ENCODE results near the gene GNAZ. TPM values are rescaled to one million over a fixed set of nuclear protein-coding genes. Genes with fewer than 3 reads are reported as not detected.

Gene GNAZ
- total and polyA plus RNA-seq, 12 donors, result 3.0 to 70.8 (median 9.4) TPM

DNA sequence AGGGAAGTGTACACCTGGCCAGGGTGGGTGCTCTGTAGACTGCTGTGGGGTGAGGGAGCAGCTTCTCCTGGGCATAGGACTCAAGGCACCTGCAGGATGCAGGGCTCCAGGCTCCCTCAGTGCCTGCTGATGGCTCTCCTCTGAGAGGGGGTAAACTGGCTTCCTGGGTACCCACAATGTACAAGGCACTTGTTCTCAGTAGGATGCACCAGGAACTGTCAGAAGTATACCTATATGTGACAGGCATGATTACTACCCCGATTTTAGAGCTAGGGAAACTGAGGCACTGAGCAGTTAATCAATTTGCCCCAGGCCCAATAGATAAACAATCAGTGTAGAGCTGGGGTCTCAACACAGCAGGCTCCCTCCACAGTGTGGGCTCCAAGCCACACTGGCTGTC, 31.4 kb upstream of the GNAZ start:
- H3K4me1 ChIP-seq (replicated peaks in 1 of 2), result peaks cover 0 to 7% of the 10 kb centered on the region in 2 donors
- WGBS, 4 donors, result 79 to 89% (median 85%) methylated on average over 1 of the region's 1 CpG
- TF ChIP-seq POLR2A (IDR thresholded peaks at IDR 0.05), result no peak
- TF ChIP-seq, protein P1, sequence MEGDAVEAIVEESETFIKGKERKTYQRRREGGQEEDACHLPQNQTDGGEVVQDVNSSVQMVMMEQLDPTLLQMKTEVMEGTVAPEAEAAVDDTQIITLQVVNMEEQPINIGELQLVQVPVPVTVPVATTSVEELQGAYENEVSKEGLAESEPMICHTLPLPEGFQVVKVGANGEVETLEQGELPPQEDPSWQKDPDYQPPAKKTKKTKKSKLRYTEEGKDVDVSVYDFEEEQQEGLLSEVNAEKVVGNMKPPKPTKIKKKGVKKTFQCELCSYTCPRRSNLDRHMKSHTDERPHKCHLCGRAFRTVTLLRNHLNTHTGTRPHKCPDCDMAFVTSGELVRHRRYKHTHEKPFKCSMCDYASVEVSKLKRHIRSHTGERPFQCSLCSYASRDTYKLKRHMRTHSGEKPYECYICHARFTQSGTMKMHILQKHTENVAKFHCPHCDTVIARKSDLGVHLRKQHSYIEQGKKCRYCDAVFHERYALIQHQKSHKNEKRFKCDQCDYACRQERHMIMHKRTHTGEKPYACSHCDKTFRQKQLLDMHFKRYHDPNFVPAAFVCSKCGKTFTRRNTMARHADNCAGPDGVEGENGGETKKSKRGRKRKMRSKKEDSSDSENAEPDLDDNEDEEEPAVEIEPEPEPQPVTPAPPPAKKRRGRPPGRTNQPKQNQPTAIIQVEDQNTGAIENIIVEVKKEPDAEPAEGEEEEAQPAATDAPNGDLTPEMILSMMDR (IDR thresholded peaks at IDR 0.05), result no peak
- no peaks in the 10 kb centered on the region for H3K27me3 ChIP-seq
- H3K9me3 ChIP-seq (replicated peaks in 1 of 3), result peaks cover 0 to 6% (median 0%) of the 10 kb centered on the region in 3 donors
- no peak for DNase-seq
- H3K36me3 ChIP-seq (replicated peaks in 1 of 2), result no peaks in the 10 kb centered on the region
- no peak overlapping the region for H3K27ac ChIP-seq
- intact Hi-C loops (cut with DNase I), result no loop called here
- no peak overlapping the region for H3K4me3 ChIP-seq

DNA sequence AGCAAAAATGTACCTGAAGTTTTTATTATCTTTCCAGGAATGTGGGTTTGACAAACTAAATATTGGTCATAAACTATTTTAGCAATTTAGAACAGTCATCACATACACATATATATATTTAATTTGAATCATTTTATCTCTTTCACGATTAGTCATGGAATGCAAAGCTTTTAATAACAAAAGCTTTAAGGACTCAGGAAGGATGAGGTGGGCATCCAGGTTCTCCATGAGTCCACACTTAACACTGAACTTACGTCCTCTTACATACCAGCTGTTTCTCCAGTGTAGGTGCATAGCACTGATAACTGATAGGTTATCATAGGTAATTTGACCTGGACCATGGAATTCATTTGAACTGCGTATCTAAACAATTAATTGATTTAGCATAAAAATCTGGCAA, 28.1 kb upstream of the GNAZ start:
- intact Hi-C loops (cut with DNase I), result no loop called here
- no peaks in the 10 kb centered on the region for H3K4me1 ChIP-seq (replicated peaks in 1 of 2)
- no peaks in the 10 kb centered on the region for H3K36me3 ChIP-seq (replicated peaks in 1 of 2)
- peaks cover 0 to 6% (median 0%) of the 10 kb centered on the region in 3 donors for H3K9me3 ChIP-seq (replicated peaks in 1 of 3)
- no peak for DNase-seq
- 79 to 90% (median 84%) methylated on average over 3 of the region's 3 CpGs for WGBS, 4 donors
- H3K27ac ChIP-seq, result no peak overlapping the region
- no peaks in the 10 kb centered on the region for H3K27me3 ChIP-seq
- TF ChIP-seq POLR2A (IDR thresholded peaks at IDR 0.05), result no peak
- no peak overlapping the region for H3K4me3 ChIP-seq

DNA sequence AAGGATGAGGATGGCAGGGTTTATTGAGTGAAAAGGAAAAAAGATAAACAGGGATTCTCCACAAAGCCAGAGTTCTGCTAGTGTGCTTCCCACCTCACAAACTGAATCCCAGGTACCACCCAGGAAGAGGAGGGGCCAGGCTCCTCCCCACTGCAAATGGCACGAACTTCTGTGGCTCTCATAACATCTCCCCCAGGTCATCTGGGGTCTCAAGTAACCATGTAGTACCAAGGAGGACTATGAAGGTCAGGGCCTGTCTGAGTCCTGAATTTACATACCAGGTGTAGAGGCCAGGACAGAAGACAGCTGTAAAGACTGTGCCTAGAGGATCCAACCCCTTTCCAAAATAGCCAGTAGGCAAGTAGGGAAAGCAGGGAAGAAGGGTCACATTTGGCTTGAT, 25.7 kb upstream of the GNAZ start:
- intact Hi-C loops (cut with DNase I), result no loop called here
- no peak for DNase-seq
- Histone ChIP-seq H3K27ac (no peak overlapping the region), H3K27me3 (no peaks in the 10 kb centered on the region), H3K4me1 (replicated peaks in 1 of 2) (no peaks in the 10 kb centered on the region), H3K4me3 (no peak overlapping the region), H3K9me3 (replicated peaks in 1 of 3) (peaks cover 0 to 6% (median 0%) of the 10 kb centered on the region in 3 donors), H3K36me3 (replicated peaks in 1 of 2) (no peaks in the 10 kb centered on the region)
- WGBS, 4 donors, result 30 to 50% (median 39%) methylated on average over 1 of the region's 1 CpG
- TF ChIP-seq, protein P1 (IDR thresholded peaks at IDR 0.05), result no peak

DNA sequence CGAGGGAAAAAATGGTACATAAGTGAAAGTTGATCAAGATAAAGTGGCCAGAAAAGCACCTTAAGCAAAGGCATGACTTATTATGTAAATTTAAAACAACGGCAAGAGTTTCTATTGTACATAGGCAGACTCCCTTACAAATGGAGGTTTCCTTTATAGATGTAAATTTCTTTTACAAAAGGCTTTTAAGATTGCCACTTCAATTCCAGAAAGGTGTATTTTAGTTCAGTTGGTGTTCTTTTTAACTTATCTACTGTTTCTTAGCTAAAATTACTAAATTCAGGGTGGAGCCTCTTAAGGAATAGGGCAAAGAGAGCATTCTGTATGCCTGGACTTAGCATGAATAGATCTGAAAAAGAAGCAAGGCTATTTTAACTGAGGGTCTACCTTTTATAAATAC, 24.9 kb upstream of the GNAZ start:
- no peak for TF ChIP-seq POLR2A (IDR thresholded peaks at IDR 0.05)
- TF ChIP-seq, protein P1 (IDR thresholded peaks at IDR 0.05), result no peak
- intact Hi-C loops (cut with DNase I), result no loop called here
- H3K9me3 ChIP-seq (replicated peaks in 1 of 3), result peaks cover 0 to 6% (median 0%) of the 10 kb centered on the region in 3 donors
- H3K4me1 ChIP-seq (replicated peaks in 1 of 2), result no peaks in the 10 kb centered on the region
- no peak overlapping the region for H3K4me3 ChIP-seq
- 56 to 66% (median 58%) methylated on average over 2 of the region's 2 CpGs for WGBS, 4 donors
- no peak overlapping the region for H3K27ac ChIP-seq
- no peak for DNase-seq
- no peaks in the 10 kb centered on the region for H3K27me3 ChIP-seq
- no peaks in the 10 kb centered on the region for H3K36me3 ChIP-seq (replicated peaks in 1 of 2)

DNA sequence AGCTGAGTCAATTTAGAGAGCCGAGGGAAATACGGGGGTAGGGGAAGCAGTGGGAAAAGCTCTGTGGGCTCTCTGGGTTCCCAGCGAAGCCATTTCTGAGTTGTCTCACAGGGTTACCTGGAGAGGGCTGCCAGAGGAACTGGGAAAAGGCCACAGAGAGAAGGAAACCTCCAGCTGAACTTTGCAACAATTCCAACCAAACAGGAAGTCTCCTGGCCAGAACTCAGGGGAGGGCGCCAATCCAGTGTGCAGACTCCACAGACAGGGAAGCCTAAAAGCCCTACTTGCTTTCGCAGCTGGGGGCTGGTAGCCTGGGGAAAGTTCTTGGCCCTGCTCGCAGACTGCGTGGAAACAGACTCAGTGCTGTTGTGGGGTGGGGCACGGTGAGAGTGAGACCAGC, 23.1 kb upstream of the GNAZ start:
- peaks cover 0 to 6% (median 0%) of the 10 kb centered on the region in 3 donors for H3K9me3 ChIP-seq (replicated peaks in 1 of 3)
- intact Hi-C loops (cut with DNase I), result no loop called here
- peak in 1 of 7 donors; percentile 36 for DNase-seq
- WGBS, 4 donors, result 70 to 86% (median 84%) methylated on average over 6 to 8 of the region's 8 CpGs
- H3K27ac ChIP-seq, result no peak overlapping the region
- H3K27me3 ChIP-seq, result no peaks in the 10 kb centered on the region
- no peaks in the 10 kb centered on the region for H3K36me3 ChIP-seq (replicated peaks in 1 of 2)
- no peaks in the 10 kb centered on the region for H3K4me1 ChIP-seq (replicated peaks in 1 of 2)
- no peak for TF ChIP-seq POLR2A (IDR thresholded peaks at IDR 0.05)
- TF ChIP-seq, protein P1 (IDR thresholded peaks at IDR 0.05), result no peak
- H3K4me3 ChIP-seq, result no peak overlapping the region
